Karpas-422 (cell line): Measurements from ENCODE around the gene MOBP. TPM values are rescaled to one million over a fixed set of nuclear protein-coding genes. Genes with fewer than 3 reads are reported as not detected.
A peak's percentile ranks its signal among the peaks of the same experiment; 100 is the strongest.

ENCODE experiments used
- DNase-seq: peaks from one replicate; pipeline ENCODE4 v3.0.0-alpha.2; 2015
- H2AFZ ChIP-seq: fragments of 200-600 bp; sonication (generic); 2 replicates; pipeline ENCODE4 v1.6.1; 2014; ENCODE audit warnings: antibody characterized with exemption, low read length, mixed read lengths
- H3K27ac ChIP-seq: fragments of 200-600 bp; sonication (generic); 2 replicates; pipeline ENCODE4 v1.5.1; 2014; ENCODE audit warnings: mild to moderate bottlenecking, low read length, moderate library complexity
- H3K27me3 ChIP-seq: fragments of 200-600 bp; sonication (generic); 2 replicates; pipeline ENCODE4 v1.6.1; 2014; ENCODE audit warnings: low read length, mixed read lengths
- H3K36me3 ChIP-seq: fragments of 200-600 bp; sonication (generic); 2 replicates; pipeline ENCODE4 v1.6.1; 2014; ENCODE audit warnings: low read length, mixed read lengths; ENCODE audit not compliant: insufficient read depth
- H3K4me1 ChIP-seq: fragments of 200-600 bp; sonication (generic); 2 replicates; pipeline ENCODE4 v1.6.1; 2014; ENCODE audit warnings: mild to moderate bottlenecking, low read length, mixed read lengths
- H3K4me2 ChIP-seq: fragments of 200-600 bp; sonication (generic); 2 replicates; pipeline ENCODE4 v1.6.1; 2014; ENCODE audit warnings: low read length, low read depth, mild to moderate bottlenecking; ENCODE audit not compliant: poor library complexity, severe bottlenecking
- H3K4me3 ChIP-seq: fragments of 200-600 bp; sonication (generic); 2 replicates; pipeline ENCODE4 v1.5.1; 2014; ENCODE audit warnings: mild to moderate bottlenecking, antibody characterized with exemption, low read length, mixed read lengths
- H3K79me2 ChIP-seq: fragments of 200-600 bp; sonication (generic); 2 replicates; pipeline ENCODE4 v1.6.1; 2014; ENCODE audit warnings: mild to moderate bottlenecking, low read length, mixed read lengths
- H3K9ac ChIP-seq: fragments of 200-600 bp; sonication (generic); 2 replicates; pipeline ENCODE4 v1.6.0; 2014; ENCODE audit warnings: low read length
- H3K9me2 ChIP-seq: fragments of 200-600 bp; sonication (generic), shearing (Covaris generic); replicated peaks from 2 replicates; pipeline ENCODE4 v1.6.0; 2014; ENCODE audit warnings: mild to moderate bottlenecking, low read length, moderate library complexity; ENCODE audit not compliant: insufficient read depth
- H3K9me3 ChIP-seq: fragments of 300-700, 200-600 bp; sonication (generic); 2 replicates; pipeline ENCODE4 v1.6.1; 2014; ENCODE audit warnings: low read length, mixed read lengths
- H4K20me1 ChIP-seq: fragments of 200-600 bp; sonication (generic); 2 replicates; pipeline ENCODE4 v1.6.1; 2014; ENCODE audit warnings: mild to moderate bottlenecking, antibody characterized with exemption, low read length, low read depth; ENCODE audit not compliant: insufficient read depth
- total RNA-seq: library from RNA; depleted of rRNA; stranded (reverse); fragments of >200 nt; shearing (Covaris generic); gene quantifications from 2 replicates; pipeline ENCODE4 v1.2.3, GENCODE V29; 2014; ENCODE audit warnings: low replicate concordance

The MOBP gene
- total RNA-seq, 1 experiment from 2014 or later: not detected

- Histone ChIP-seq H3K4me3 (no peak overlapping the region), H3K27me3 (no peaks in the 10 kb centered on the region; the same call in 1 of the 2 replicates), H3K9me3 (no peaks in the 10 kb centered on the region), H3K9ac (no peak overlapping the region), H3K79me2 (no peaks in the 10 kb centered on the region), H2AFZ (no peak overlapping the region), H3K9me2 (no peaks in the 10 kb centered on the region), H4K20me1 (no peaks in the 10 kb centered on the region), H3K4me1 (no peaks in the 10 kb centered on the region), H3K4me2 (no peak overlapping the region), H3K36me3 (no peaks in the 10 kb centered on the region), H3K27ac (no peak overlapping the region)
- no peak for DNase-seq
These were observed 62.1 kb downstream of the MOBP start for GRCh38 chr3:39529577-39529976.

GRCh38 chr3:39531066-39531465 lies 63.6 kb downstream of the MOBP start:
- H3K27me3 ChIP-seq: 0 out of 2 replicates have a peak, but pooled peaks cover 3% of the 10 kb centered on the region
- H4K20me1 ChIP-seq: no peaks in the 10 kb centered on the region
- no peaks in the 10 kb centered on the region for H3K9me3 ChIP-seq
- H3K9me2 ChIP-seq: no peaks in the 10 kb centered on the region
- no peaks in the 10 kb centered on the region for H3K4me1 ChIP-seq
- H3K9ac ChIP-seq: no peak overlapping the region
- H3K27ac ChIP-seq: no peak overlapping the region
- no peaks in the 10 kb centered on the region for H3K36me3 ChIP-seq
- no peak overlapping the region for H3K4me3 ChIP-seq
- no peak overlapping the region for H3K4me2 ChIP-seq
- DNase-seq: no peak
- H2AFZ ChIP-seq: no peak overlapping the region
- no peaks in the 10 kb centered on the region for H3K79me2 ChIP-seq

- Histone ChIP-seq H3K9ac (no peak overlapping the region), H3K79me2 (no peaks in the 10 kb centered on the region), H3K36me3 (no peaks in the 10 kb centered on the region), H3K27me3 (0 out of 2 replicates have a peak, but pooled peaks cover 3% of the 10 kb centered on the region), H4K20me1 (no peaks in the 10 kb centered on the region), H3K9me2 (no peaks in the 10 kb centered on the region), H3K9me3 (no peaks in the 10 kb centered on the region), H3K27ac (no peak overlapping the region), H2AFZ (no peak overlapping the region), H3K4me2 (no peak overlapping the region), H3K4me3 (no peak overlapping the region), H3K4me1 (no peaks in the 10 kb centered on the region)
- no peak for DNase-seq
These were observed 64.2 kb downstream of the MOBP start for GRCh38 chr3:39531665-39532064.

GRCh38 chr3:39532777-39533176 lies 65.3 kb downstream of the MOBP start:
- Histone ChIP-seq H4K20me1 (no peaks in the 10 kb centered on the region), H3K79me2 (no peaks in the 10 kb centered on the region), H3K4me2 (no peak overlapping the region), H3K4me1 (no peaks in the 10 kb centered on the region), H3K36me3 (no peaks in the 10 kb centered on the region), H3K9me3 (no peaks in the 10 kb centered on the region), H2AFZ (no peak overlapping the region), H3K9ac (no peak overlapping the region), H3K27ac (no peak overlapping the region), H3K27me3 (0 out of 2 replicates have a peak, but pooled peaks cover 3% of the 10 kb centered on the region), H3K4me3 (no peak overlapping the region), H3K9me2 (no peaks in the 10 kb centered on the region)
- no peak for DNase-seq

- H3K79me2 ChIP-seq: no peaks in the 10 kb centered on the region
- no peak overlapping the region for H2AFZ ChIP-seq
- H3K9ac ChIP-seq: no peak overlapping the region
- H4K20me1 ChIP-seq: no peaks in the 10 kb centered on the region
- no peaks in the 10 kb centered on the region for H3K4me1 ChIP-seq
- H3K4me3 ChIP-seq: no peak overlapping the region
- no peak overlapping the region for H3K27ac ChIP-seq
- no peaks in the 10 kb centered on the region for H3K36me3 ChIP-seq
- no peaks in the 10 kb centered on the region for H3K9me3 ChIP-seq
- no peaks in the 10 kb centered on the region for H3K9me2 ChIP-seq
- H3K4me2 ChIP-seq: no peak overlapping the region
- 0 out of 2 replicates have a peak, but pooled peaks cover 3% of the 10 kb centered on the region for H3K27me3 ChIP-seq
- DNase-seq: no peak
These were observed 65.7 kb downstream of the MOBP start for GRCh38 chr3:39533226-39533625.

GRCh38 chr3:39540162-39540921 lies 72.9 kb downstream of the MOBP start:
- Histone ChIP-seq H3K9me2 (no peaks in the 10 kb centered on the region), H2AFZ (no peak overlapping the region), H3K4me2 (no peak overlapping the region), H3K36me3 (no peaks in the 10 kb centered on the region), H3K4me3 (no peak overlapping the region), H3K4me1 (no peaks in the 10 kb centered on the region), H4K20me1 (no peaks in the 10 kb centered on the region), H3K9ac (no peak overlapping the region), H3K27me3 (0 out of 2 replicates have a peak, but pooled peaks cover under 1% of the 10 kb centered on the region), H3K27ac (no peak overlapping the region), H3K9me3 (no peaks in the 10 kb centered on the region), H3K79me2 (no peaks in the 10 kb centered on the region)
- DNase-seq: no peak

GRCh38 chr3:39541442-39541841 lies 74.0 kb downstream of the MOBP start:
- no peak overlapping the region for H3K27ac ChIP-seq
- H2AFZ ChIP-seq: no peak overlapping the region
- no peaks in the 10 kb centered on the region for H3K9me3 ChIP-seq
- H3K4me2 ChIP-seq: no peak overlapping the region
- no peaks in the 10 kb centered on the region for H3K9me2 ChIP-seq
- no peaks in the 10 kb centered on the region for H3K79me2 ChIP-seq
- H3K27me3 ChIP-seq: no peaks in the 10 kb centered on the region
- H3K4me1 ChIP-seq: no peaks in the 10 kb centered on the region
- no peaks in the 10 kb centered on the region for H3K36me3 ChIP-seq
- no peak for DNase-seq
- no peaks in the 10 kb centered on the region for H4K20me1 ChIP-seq
- no peak overlapping the region for H3K4me3 ChIP-seq
- H3K9ac ChIP-seq: no peak overlapping the region

GRCh38 chr3:39541917-39542329 lies 74.4 kb downstream of the MOBP start:
- Histone ChIP-seq H4K20me1 (no peaks in the 10 kb centered on the region), H3K27ac (no peak overlapping the region), H3K4me3 (no peak overlapping the region), H3K79me2 (no peaks in the 10 kb centered on the region), H3K9me2 (no peaks in the 10 kb centered on the region), H3K9me3 (no peaks in the 10 kb centered on the region), H3K4me2 (no peak overlapping the region), H3K36me3 (no peaks in the 10 kb centered on the region), H3K4me1 (no peaks in the 10 kb centered on the region), H2AFZ (no peak overlapping the region), H3K27me3 (no peaks in the 10 kb centered on the region), H3K9ac (no peak overlapping the region)
- DNase-seq: peak; percentile 48
